ENCODE results near the gene ELMOD3. TPM values are rescaled to one million over a fixed set of nuclear protein-coding genes. Genes with fewer than 3 reads are reported as not detected.
"Not testable (repeated sequence)": the region's sequence is repeated elsewhere in the genome, so short reads cannot be mapped to it uniquely, and the experiment has no call there.

ELMOD3 gene
- total RNA-seq, 4 donors from 2014 or later, result 13.3 to 37.8 (median 32.8) TPM

DNA sequence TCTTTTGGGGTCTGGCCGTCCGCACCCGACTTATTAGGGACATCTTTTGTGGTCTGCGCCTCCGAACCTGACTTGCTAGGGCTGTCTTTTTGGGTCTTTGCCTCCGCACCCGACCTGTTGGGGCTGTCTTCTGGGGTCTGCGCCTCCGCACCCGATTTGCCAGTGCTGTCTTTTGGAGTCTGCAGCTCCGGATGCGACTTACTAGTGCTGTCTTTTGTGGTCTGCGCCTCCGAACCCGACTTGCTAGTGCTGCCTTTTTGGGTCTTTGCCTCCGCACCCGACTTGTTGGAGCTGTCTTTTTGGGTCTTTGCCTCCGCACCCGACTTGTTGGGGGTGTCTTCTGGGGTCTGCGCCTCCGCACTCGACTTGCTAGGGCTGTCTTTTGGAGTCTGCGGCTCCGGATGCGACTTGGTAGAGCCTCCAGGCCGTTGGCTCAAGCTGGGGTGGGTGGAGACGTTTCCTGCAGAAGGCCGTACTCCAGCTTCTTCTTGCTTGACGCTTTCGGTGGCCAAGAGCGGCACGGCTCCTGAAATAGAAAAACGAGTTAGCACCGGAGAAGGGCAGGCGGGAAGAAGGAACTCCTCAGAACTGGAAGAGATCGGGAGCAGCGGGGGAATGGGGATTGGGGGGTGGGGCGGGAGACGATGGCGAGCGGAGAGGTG, 27.3 kb upstream of the ELMOD3 start:
- Histone ChIP-seq H3K4me1 (peaks cover 21 to 59% (median 40%) of the 10 kb centered on the region in 4 donors), H3K9me3 (no peaks in the 10 kb centered on the region), H3K36me3 (peaks cover 0 to 24% (median 9%) of the 10 kb centered on the region in 4 donors), H3K4me3 (peak overlapping the region; percentile 40 to 99 (median 84)), H3K27ac (peak overlapping the region; percentile 91 to 100 (median 97)), H3K27me3 (no peaks in the 10 kb centered on the region)
- 2% methylated on average over 33 of the region's 41 CpGs; no CpG with 5 or more reads in 1 of the 2 donors for WGBS, 2 donors (ENCODE audit: low coverage in 1 of 2)
- in situ Hi-C loops (cut with MboI; ENCODE audit: low pct_ligation_motif_present in 1 of 4, low pct_unique_long_range_greater_than_20kb in 1 of 4, low sequenced_read_pairs in 3 of 4) (no loop called here), intact Hi-C loops (cut with DNase I; ENCODE audit: low total_unique reads) (no loop called here)
- DNase-seq, result peak; percentile 62
- TF ChIP-seq, protein P1, sequence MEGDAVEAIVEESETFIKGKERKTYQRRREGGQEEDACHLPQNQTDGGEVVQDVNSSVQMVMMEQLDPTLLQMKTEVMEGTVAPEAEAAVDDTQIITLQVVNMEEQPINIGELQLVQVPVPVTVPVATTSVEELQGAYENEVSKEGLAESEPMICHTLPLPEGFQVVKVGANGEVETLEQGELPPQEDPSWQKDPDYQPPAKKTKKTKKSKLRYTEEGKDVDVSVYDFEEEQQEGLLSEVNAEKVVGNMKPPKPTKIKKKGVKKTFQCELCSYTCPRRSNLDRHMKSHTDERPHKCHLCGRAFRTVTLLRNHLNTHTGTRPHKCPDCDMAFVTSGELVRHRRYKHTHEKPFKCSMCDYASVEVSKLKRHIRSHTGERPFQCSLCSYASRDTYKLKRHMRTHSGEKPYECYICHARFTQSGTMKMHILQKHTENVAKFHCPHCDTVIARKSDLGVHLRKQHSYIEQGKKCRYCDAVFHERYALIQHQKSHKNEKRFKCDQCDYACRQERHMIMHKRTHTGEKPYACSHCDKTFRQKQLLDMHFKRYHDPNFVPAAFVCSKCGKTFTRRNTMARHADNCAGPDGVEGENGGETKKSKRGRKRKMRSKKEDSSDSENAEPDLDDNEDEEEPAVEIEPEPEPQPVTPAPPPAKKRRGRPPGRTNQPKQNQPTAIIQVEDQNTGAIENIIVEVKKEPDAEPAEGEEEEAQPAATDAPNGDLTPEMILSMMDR (IDR thresholded peaks at IDR 0.05), result no peak
- no peak for TF ChIP-seq POLR2AphosphoS5 (IDR thresholded peaks at IDR 0.05)
- no peak for TF ChIP-seq EP300 (IDR thresholded peaks at IDR 0.05; ENCODE audit: low read depth)
- TF ChIP-seq POLR2A (IDR thresholded peaks at IDR 0.05), result no peak

GRCh38 chr2:85327822-85328617, 26.5 kb upstream of the ELMOD3 start, which contains the start of gene TGOLN2:
TSS of gene TGOLN2 (minus strand) at chr2:85327989. CDS start at chr2:85327962, 27 bp downstream.
- H3K4me1 ChIP-seq, result peaks cover 21 to 52% (median 39%) of the 10 kb centered on the region in 4 donors
- intact Hi-C loops (cut with DNase I; ENCODE audit: low total_unique reads), result no loop called here

GRCh38 chr2:85329181-85329651, 25.4 kb upstream of the ELMOD3 start:
- intact Hi-C loops (cut with DNase I; ENCODE audit: low total_unique reads) (no loop called here), in situ Hi-C loops (cut with MboI; ENCODE audit: low pct_ligation_motif_present in 1 of 4, low pct_unique_long_range_greater_than_20kb in 1 of 4, low sequenced_read_pairs in 3 of 4) (no loop called here)
- H3K4me3 ChIP-seq, result no peak overlapping the region
- TF ChIP-seq POLR2AphosphoS5 (IDR thresholded peaks at IDR 0.05), result no peak
- TF ChIP-seq, protein P1 (IDR thresholded peaks at IDR 0.05), result no peak
- TF ChIP-seq EP300 (IDR thresholded peaks at IDR 0.05; ENCODE audit: low read depth), result no peak
- no peak for TF ChIP-seq POLR2A (IDR thresholded peaks at IDR 0.05)
- no peak for DNase-seq
- peaks cover 18 to 40% (median 33%) of the 10 kb centered on the region in 4 donors for H3K4me1 ChIP-seq
- H3K9me3 ChIP-seq, result no peaks in the 10 kb centered on the region
- H3K36me3 ChIP-seq, result peaks cover 0 to 5% (median 0%) of the 10 kb centered on the region in 4 donors
- no peaks in the 10 kb centered on the region for H3K27me3 ChIP-seq
- H3K27ac ChIP-seq, result no peak overlapping the region

More at GRCh38 chr2:85327822-85328617, 26.5 kb upstream of the ELMOD3 start, which contains the start of gene TGOLN2:
- 0% methylated on average over 3 to 51 of the region's 57 CpGs for WGBS, 2 donors (ENCODE audit: low coverage in 1 of 2)
- in situ Hi-C loops (cut with MboI; ENCODE audit: low pct_ligation_motif_present in 1 of 4, low pct_unique_long_range_greater_than_20kb in 1 of 4, low sequenced_read_pairs in 3 of 4), result no loop called here
- peak; percentile 95 for DNase-seq
- Histone ChIP-seq H3K4me3 (peak within 1 kb of the TSS; percentile 40 to 99 (median 84)), H3K27ac (peak within 1 kb of the TSS; percentile 91 to 100 (median 97)), H3K27me3 (no peaks in the 10 kb centered on the region), H3K9me3 (no peaks in the 10 kb centered on the region), H3K36me3 (peaks cover 0 to 17% (median 6%) of the 10 kb centered on the region in 4 donors)
- TF ChIP-seq POLR2AphosphoS5 (IDR thresholded peaks at IDR 0.05), result peak; percentile 98 to 100 (median 99)
- TF ChIP-seq, protein P1 (IDR thresholded peaks at IDR 0.05), result peak in 3 of 5 experiments; percentile 9 to 41 (median 23)
- no peak for TF ChIP-seq EP300 (IDR thresholded peaks at IDR 0.05; ENCODE audit: low read depth)
- peak; percentile 100 for TF ChIP-seq POLR2A (IDR thresholded peaks at IDR 0.05)

DNA sequence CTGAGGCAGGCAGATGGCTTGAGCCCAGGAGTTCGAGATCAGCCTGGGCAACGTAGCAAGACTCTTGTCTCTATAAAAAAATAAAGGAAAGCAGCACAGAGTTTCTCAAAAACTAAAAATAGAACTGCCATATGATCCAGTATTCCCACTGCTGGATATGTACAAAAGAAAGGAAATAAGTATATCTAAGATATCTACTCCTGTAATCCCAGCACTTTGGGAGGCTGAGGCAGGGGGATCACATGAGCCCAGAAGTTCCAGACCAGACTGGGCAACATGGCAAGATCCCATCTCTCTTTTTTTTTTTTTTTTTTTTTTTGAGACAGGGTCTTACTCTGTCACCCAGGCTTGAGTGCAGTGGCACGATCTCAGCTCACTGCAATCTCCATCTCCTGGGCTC, 24.9 kb upstream of the ELMOD3 start:
- in situ Hi-C loops (cut with MboI; ENCODE audit: low pct_ligation_motif_present in 1 of 4, low pct_unique_long_range_greater_than_20kb in 1 of 4, low sequenced_read_pairs in 3 of 4); intact Hi-C loops (cut with DNase I; ENCODE audit: low total_unique reads): not testable (repeated sequence)

More for the DNA sequence above, 24.9 kb upstream of the ELMOD3 start:
- H3K27me3 ChIP-seq, DNase-seq, H3K27ac ChIP-seq, H3K36me3 ChIP-seq, H3K4me3 ChIP-seq, H3K9me3 ChIP-seq: not testable (repeated sequence)
- 89% methylated on average over 3 of the region's 3 CpGs; no CpG with 5 or more reads in 1 of the 2 donors for WGBS, 2 donors (ENCODE audit: low coverage in 1 of 2)
- peaks cover 14 to 35% (median 29%) of the 10 kb centered on the region in 4 donors for H3K4me1 ChIP-seq
